AG08395 (cell line): ENCODE data around the gene UCP2.

Source experiments
- DNase-seq: peaks from one replicate; pipeline ENCODE4 v3.0.0; 2012; ENCODE audit warnings: mixed read lengths, low spot score

UCP2 gene

DNA sequence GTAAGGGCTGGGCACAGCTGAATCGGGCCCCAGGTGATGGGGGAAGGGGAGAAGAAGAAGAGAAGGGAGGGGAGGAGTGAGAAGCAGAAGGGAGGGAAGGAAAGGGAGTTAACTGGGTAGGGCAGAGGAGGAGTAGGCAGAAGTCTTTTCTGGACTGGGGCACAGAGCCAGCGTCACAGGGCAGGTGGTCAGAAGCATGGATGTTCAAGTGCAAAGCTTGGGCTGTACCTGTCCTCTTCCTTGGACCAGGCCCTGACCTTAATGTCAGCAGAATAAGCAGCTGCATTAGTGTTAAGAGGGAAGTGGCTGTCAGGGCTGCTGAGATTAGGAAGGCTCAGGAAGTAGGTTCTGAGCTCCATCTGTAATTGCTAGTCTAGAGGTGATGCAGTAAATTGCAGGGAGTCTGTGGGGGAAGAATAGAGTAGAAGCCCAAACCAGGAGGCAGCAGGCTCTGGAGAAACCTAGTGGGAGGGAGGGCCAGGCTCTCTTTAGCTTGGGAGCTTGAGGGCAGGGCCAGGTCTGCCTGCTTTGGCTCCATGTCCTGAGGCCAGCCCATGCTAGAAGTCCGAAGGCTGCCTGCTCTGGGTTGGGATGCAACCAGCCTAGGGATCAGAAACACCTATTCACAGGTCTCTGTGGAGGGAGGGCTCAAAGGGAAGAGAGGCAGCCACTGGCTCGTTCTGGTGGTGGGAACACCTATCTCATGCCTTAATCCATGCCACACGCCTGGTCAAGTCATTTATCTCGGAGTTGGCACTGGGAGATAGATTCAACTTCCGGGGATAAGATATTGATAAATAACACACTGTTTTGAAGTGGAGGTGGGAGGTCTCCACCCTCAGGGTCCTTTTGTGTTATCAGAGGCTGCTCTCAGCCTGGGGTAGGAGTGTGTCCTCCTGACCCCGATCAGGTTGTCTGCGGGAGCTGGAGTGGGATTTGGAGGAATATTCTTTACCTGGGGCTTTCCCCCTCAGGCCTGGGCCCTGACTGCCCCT, 28.0 kb upstream of the UCP2 start:
- no peak for DNase-seq

DNA sequence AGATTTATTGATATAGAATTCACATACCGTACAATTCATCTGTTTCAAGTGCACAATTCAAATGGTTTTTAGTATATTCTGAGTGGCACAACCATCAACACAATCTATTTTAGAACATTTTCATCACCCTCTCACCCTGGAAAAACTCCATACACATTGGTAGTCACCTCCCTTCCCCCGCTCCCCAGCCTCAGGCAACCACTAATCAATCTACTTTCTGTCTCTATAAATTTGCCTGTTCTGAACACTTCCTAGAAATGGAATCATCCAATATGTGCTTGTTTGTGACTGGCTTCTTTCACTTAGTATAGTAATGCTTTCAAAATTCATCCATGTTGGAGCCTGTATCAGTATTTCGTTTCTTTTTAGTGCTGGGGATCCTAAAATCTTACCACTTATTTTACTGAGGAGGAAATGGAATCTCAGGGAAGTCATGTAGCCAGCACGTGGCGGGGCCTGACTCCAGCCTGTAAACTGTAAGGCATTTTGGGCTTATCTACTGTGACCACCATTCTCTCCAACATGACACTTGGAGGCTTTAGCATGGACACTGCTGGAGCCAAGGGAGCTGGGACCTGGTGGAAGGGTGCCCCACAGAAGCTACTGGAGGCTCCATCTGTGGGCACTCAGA, 27.1 kb upstream of the UCP2 start:
- DNase-seq: no peak

DNA sequence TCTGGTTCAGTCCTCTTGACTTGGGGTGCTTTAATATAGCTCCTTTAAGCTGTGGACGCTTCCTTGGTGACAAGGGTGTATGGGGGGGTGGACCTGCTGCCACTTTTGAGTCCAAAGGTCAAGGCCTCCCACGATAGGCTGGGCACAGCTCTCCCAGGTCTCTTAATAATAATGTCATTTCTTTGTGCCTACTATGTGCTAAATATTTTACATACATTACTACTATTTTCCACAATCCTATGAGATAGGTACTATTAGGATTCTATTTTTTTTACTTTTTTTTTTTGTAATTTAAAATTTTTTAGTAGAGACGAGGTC, 26.5 kb upstream of the UCP2 start:
- no peak for DNase-seq

DNA sequence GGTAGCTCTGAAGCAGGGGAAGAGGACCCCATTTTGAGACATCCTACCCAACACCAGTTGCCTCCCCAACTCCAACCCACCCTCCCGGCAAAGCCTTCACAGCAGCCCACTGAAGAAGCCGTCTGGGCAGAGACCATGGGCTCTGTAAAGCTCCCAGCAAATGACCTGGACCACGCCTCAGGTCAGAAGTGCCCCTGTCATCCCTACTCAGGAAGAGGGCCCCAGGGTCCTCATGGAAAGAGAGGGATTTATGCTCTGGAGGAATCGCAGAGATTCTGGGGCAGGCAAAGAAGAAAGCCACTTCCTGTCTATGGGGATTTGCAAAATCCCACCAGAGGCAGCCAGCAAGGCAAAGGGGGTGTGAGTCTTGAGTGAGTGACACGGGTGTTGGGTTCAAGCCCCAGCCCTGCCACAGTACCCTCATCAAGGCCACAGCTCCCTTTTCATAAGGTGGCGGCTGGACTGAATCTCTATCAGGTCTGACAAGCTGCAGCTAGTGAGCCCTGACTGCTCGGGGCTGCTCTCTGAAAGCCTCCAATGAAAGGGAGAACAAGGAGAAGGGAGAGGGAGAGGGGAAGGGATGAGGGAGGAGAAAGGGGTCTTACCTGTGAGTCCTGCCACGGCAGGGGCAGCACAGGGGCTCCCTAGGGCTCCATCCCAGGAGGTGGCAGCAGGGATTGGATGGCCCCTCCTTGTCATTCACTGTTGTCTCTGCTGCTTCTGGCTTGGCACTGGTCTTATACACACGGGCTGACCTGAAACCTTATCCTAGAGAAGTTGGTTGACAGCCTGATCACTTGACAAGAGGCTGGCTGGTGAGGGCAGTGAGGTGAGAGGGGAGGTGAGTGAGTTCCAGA, 26.0 kb upstream of the UCP2 start, which contains the start of gene UCP3:
UCP3 (minus strand) TSS at position 713 of the 857 bp plus-strand sequence. CDS start 2,043 bp downstream, outside the sequence.
- DNase-seq: no peak

GRCh38 chr11:74007691-74008372, 25.2 kb upstream of the UCP2 start:
- no peak for DNase-seq

- no peak for DNase-seq
Measured at GRCh38 chr11:74006743-74007304, 24.2 kb upstream of the UCP2 start.

DNA sequence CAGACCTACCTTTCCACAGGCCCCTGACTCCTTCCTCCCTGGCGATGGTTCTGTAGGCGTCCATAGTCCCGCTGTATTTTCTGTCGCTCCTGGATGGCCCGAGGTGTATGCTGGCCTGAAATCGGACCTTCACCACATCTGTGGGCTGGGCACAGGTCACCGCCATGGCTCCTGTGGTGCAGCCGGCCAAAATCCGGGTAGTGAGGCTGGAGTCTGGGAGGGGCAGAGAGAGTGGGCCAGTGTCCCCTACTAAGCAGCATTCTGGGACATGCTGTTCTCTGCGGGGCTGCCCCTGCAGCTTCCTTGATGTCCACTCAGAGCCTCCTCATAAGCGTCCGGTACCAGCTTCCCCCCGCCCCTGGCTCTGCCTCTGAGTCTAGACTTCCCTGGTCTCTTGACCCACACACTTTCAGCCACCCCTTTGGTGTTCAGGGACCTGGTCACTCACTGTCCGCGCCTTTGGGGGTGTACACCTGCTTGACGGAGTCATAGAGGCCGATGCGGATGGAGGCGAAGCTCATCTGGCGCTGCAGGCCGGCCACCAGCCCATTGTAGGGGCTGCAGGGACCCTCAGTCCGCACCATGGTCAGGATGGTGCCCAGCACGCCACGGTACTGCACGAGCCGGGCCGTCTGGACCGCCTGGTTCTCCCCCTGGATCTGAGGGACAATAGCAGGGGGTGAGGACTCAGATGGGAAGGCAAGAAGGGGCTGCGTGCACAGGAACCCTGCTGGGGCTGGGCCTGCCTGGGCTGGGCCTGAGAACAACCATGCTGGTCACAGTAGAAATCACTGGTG, 23.3 kb upstream of the UCP2 start:
- no peak for DNase-seq

GRCh38 chr11:74004759-74005615, 22.3 kb upstream of the UCP2 start:
- no peak for DNase-seq

- no peak for DNase-seq
Measured at GRCh38 chr11:74004046-74004695, 21.5 kb upstream of the UCP2 start.

DNA sequence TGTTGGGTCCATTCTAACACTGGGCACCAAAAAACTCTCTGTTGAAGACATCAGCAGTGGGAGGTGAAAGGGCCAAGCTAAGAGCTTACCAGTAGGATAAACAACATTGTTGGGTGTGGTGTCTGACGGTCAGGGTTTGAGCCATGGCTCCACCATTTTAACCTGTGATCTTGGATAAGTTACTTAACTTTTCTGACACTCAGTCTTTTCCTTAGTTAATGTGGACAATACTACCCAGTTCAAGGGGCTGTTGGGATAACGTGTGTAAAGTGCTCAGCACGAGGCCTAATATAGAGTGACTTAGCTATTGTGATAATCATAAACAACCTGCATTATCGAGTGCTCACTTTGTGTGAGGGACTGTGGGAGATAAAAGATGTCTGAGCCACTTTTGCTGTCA, 20.2 kb upstream of the UCP2 start:
- no peak for DNase-seq

- DNase-seq: no peak
Measured at GRCh38 chr11:74001822-74002286, 19.2 kb upstream of the UCP2 start.

DNA sequence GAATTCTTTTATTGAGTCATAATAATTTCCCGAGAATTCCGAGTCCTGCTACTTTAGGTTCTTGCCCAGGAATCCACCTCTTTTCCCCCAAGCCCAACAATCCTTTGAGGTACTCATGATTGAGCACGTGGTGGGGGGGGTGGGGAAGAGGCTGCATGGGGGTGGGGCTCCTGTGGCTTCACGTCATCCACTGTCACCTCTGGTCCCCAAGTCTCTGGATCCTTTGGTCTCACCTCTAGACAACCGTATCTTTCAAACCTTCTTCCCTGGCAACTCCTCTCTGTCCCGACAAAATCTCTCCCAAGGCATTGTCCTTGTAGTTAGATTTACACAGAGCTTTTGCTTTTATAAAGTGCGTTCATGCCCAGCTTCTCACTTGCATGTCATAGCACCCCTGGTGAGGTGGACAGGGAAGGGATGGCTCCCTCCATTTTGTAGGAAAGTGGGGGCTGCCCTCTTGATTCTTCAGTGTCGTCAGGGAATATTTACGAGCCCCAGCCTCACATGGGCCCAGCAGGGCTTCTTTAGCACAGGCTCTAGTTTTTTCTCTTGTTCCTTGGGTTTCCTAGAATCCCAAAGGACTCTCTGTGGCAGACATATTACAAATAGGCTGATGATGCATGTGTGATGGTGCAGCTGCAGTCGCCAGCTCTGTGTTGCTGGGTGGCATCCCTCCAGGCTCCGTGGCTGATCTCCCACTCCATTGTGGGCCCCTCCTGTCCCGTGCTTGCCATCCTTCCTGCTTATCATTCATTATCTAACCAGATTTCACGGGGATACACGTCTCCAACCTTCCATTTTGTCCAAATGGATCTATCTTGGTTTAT, 17.9 kb upstream of the UCP2 start:
- DNase-seq: no peak

DNA sequence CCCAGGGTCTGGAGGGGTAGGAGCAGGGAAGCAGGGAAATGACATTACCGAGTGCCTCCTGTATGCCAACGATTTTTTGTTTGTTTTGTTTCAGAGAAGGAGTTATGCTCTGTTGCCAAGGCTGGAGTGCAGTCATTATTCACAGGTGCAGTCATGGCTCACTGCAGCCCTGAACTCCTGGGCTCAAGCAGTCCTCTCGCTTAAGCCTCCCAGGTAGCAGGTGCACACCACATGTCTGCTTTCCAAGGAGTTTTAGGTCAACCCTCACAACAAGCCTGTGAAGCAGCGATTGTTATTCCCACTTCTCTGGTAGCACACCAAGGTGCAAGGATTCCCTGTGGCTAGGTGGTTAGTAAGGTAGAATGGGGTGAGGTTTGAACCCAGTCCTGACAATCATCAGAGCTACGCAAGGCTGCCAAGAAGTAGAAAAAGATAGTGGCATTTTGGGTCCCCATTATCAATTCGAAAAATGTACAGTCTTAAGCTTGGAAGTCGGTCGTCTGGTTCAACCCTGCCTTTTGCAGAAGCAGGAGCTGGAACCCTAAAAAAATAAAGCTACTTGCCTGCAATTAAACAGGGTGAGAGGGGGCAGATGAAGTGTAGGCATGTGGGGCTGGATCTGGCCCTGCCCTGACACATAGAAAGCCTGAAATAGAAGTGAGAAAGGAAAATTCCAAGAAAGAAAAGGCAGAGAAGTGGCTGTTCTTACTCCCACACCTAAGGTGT, 17.1 kb upstream of the UCP2 start:
- DNase-seq: no peak

DNA sequence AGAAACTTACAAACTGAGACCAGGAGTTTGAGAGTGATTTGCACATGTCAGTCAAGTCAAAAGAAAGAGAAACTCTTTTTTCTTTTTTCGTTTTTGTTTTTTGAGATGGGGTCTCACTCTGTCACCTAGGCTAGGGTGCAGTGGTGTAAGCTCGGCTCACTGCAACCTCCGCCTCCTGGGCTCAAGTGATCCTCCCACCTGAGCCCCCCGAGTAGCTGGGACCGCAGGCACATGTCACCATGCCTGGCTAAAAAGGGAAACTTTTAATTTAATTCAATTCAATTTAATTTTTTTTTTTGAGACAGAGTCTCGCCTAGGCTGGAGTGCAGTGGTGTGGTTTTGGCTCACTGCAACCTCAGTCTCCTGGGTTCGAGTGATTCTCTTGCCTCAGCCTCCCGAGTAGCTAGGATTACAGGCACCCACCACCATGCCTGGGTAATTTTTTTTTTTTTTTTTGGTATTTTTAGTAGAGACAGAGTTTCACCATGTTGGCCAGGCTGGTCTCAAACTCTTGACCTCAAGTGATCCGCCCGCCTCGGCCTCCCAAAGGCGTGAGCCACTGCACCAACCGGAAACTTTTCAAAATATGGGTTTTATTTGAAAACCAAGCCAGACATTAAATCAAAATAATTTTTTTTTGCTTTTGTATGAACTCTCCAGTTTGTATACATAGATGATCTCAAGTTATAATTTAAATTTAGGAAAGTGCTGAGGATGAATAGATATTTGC, 16.4 kb upstream of the UCP2 start:
- no peak for DNase-seq

DNA sequence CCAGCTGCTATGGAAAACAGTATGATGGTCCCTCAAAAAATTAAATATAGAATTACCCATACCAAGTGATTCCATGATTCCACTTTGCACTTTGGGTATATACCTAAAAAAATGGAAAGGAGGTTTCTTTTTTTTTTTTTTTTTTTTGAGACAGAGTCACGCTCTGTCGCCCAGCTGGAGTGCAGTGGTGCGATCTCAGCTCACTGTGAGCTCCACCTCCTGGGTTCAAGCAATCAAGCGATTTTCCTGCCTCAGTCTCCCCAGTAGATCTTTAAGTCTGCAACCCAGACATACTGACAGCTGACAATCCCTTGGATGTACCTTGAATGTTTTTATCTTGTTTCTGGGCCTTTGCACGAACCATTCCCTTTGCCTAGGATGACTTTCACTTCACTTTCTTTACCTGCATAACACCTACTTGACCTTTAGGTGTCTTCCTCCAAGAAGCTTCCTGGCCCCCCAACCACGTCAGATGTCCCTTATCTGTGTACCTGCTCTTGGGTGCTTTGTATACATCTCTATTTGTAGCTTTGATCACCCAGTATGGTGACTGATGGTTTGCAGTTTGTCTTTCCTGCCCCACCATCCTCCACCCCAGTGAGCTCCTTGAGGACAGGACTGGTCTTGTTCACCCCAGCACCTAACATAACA, 14.6 kb upstream of the UCP2 start:
- no peak for DNase-seq

DNA sequence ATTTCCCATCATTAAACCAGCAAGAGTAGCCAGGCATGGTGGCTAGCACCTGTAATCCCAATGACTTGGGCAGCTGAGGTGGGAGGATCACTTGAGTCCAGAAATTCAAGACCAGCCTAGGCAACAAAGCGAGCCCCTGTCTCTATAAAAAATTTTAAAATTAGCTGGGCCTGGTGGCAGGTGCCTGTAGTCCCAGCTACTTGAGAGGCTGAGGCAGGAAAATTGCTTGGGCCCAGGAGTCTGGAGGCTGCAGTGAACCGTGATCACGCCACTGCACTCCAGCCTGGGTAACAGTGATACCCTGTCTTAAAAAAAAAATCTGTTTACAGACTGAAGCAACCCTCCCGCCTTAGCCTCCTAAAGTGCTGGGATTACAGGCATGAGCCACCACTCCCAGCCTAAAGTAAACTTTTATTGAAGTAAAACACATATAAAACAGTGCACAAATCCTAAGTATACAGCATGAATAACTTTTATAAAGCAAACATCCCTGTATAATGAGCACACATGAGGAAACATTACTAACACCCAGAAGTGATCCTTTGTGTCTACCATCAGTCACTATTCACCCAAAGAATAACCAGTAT, 13.6 kb upstream of the UCP2 start:
- no peak for DNase-seq
